HepG2 (cell line): ENCODE results near the gene ZDHHC14. TPM values are rescaled to one million over a fixed set of nuclear protein-coding genes. Genes with fewer than 3 reads are reported as not detected.
A peak's percentile ranks its signal among the peaks of the same experiment; 100 is the strongest.

ENCODE experiments used
- ATAC-seq: fragments of 200-7000 bp; cut with Tn5 transposase; 3 replicates; pipeline ENCODE4 v1.9.1; 2020; ENCODE audit warnings: mild to moderate bottlenecking, moderate library complexity
- BruUV-seq: library from RNA; stranded (reverse); fragments of 400-500 nt; replicated peaks from 2 replicates; lab custom pipeline; 2021; lab: Mats Ljungman, UMichigan
- CTCF ChIA-PET: fragments of 300-600 bp; formaldehyde crosslinking; extraction: SDS; loops from one replicate; lab custom pipeline; 2021; ENCODE audit warnings: low total read pairs, inconsistent platforms, low intra/inter-chr PET ratio; lab: Yijun Ruan, JAX
- POLR2A ChIA-PET: fragments of 350-600 bp; sonication (Branson Sonifier 250); formaldehyde crosslinking; loops from one replicate; lab custom pipeline; 2020; ENCODE audit warnings: antibody characterized with exemption, inconsistent platforms; lab: Yijun Ruan, JAX
- DNase-seq: peaks from one replicate; pipeline ENCODE4 v3.0.0-alpha.2; 2015; ENCODE audit warnings: low spot score
- FAIRE-seq: peaks from 3 replicates; lab custom pipeline; 2011; peaks lifted over from hg19 to GRCh38; lab: Jason Lieb, UNC
- H2AFZ ChIP-seq: one replicate; pipeline ENCODE4 v1.6.1; 2011; ENCODE audit warnings: low read length, inconsistent platforms
- H3K27ac ChIP-seq: fragments of 300-600 bp; 3 replicates; pipeline ENCODE4 v1.8.0; 2011; ENCODE audit warnings: mixed run types, mild to moderate bottlenecking, mixed read lengths, low read length, inconsistent platforms; ENCODE audit not compliant: insufficient read depth; ENCODE audit errors: extremely low read length
- H3K27me3 ChIP-seq, 2 experiments: fragments of 200-600 bp in 1 of 2; 2 replicates in 1 of 2; 3 replicates in 1 of 2; pipeline versions ENCODE4 v1.6.0 to v1.8.0; 2011; ENCODE audit warnings: low read length in 2 of 2, mild to moderate bottlenecking in 2 of 2, moderate library complexity in 2 of 2, inconsistent platforms in 1 of 2; ENCODE audit not compliant: insufficient read depth in 2 of 2, control insufficient read depth in 1 of 2
- H3K36me3 ChIP-seq, 2 experiments: fragments of 200-600 bp in 1 of 2; replicated peaks in 1 of 2; 2 replicates in 1 of 2; 3 replicates in 1 of 2; pipeline versions ENCODE4 v1.5.1 to v1.8.0; 2011; ENCODE audit warnings: low read length in 2 of 2, inconsistent platforms in 1 of 2; ENCODE audit not compliant: insufficient read depth in 2 of 2, control insufficient read depth in 1 of 2
- H3K4me1 ChIP-seq: 2 replicates; pipeline ENCODE4 v1.5.1; 2012; ENCODE audit warnings: low read length, inconsistent platforms; ENCODE audit not compliant: insufficient read depth
- H3K4me2 ChIP-seq: 2 replicates; pipeline ENCODE4 v1.6.0; 2011; ENCODE audit warnings: low read depth, low read length, inconsistent platforms
- H3K4me3 ChIP-seq, 3 experiments: fragments of 200-600 bp in 1 of 3; sonication (generic), shearing (Covaris generic) in 1 of 3; replicated peaks in 1 of 3; 2 replicates each; pipeline ENCODE4 v1.5.1; 2011 to 2016; ENCODE audit warnings: low read length in 3 of 3, inconsistent platforms in 2 of 3, low read depth in 2 of 3, mild to moderate bottlenecking in 2 of 3, control low read depth in 1 of 3, mixed read lengths in 1 of 3; ENCODE audit not compliant: insufficient read depth in 1 of 3
- H3K79me2 ChIP-seq: one replicate; pipeline ENCODE4 v1.6.1; 2011; ENCODE audit warnings: low read length, inconsistent platforms; ENCODE audit not compliant: insufficient read depth
- H3K9ac ChIP-seq: 2 replicates; pipeline ENCODE4 v1.6.0; 2011; ENCODE audit warnings: mild to moderate bottlenecking, low read depth, low read length, inconsistent platforms; ENCODE audit not compliant: insufficient read depth
- H3K9me3 ChIP-seq: 2 replicates; pipeline ENCODE4 v1.5.1; 2012; ENCODE audit warnings: mild to moderate bottlenecking, low read length
- H4K20me1 ChIP-seq: 2 replicates; pipeline ENCODE4 v1.6.0; 2011; ENCODE audit warnings: inconsistent platforms, mild to moderate bottlenecking, low read length, moderate library complexity; ENCODE audit not compliant: insufficient read depth
- CTCF ChIP-seq: sonication (generic); formaldehyde crosslinking; IDR thresholded peaks from 2 replicates; pipeline ENCODE4 v1.5.0; 2020; ENCODE audit warnings: mild to moderate bottlenecking, missing genetic modification reagents, moderate library complexity
- GLI4 ChIP-seq: sonication (generic); formaldehyde crosslinking; IDR thresholded peaks from 2 replicates; pipeline ENCODE4 v1.5.1; 2020; ENCODE audit warnings: missing genetic modification reagents, mild to moderate bottlenecking, moderate library complexity, borderline replicate concordance
- KAT7 ChIP-seq: IDR thresholded peaks from 2 replicates; pipeline ENCODE4 v1.6.1; 2018; ENCODE audit warnings: borderline replicate concordance, missing compliant biosample characterization
- KDM4B ChIP-seq: sonication (generic); formaldehyde crosslinking; IDR thresholded peaks from 2 replicates; pipeline ENCODE4 v1.4.0; 2020; ENCODE audit warnings: missing genetic modification reagents
- KLF12 ChIP-seq: sonication (generic); formaldehyde crosslinking; IDR thresholded peaks from 2 replicates; pipeline ENCODE4 v1.4.0; 2020; ENCODE audit warnings: missing genetic modification reagents, borderline replicate concordance
- PHF5A ChIP-seq: IDR thresholded peaks from one replicate; pipeline ENCODE4 v1.6.1; 2018; ENCODE audit warnings: low read depth, missing genetic modification reagents; ENCODE audit not compliant: unreplicated experiment
- PREB ChIP-seq: sonication (generic); formaldehyde crosslinking; IDR thresholded peaks from 2 replicates; pipeline ENCODE4 v1.4.0; 2020; ENCODE audit warnings: missing genetic modification reagents
- RNF2 ChIP-seq: fragments of 450-650 bp; conservative IDR thresholded peaks from 2 replicates; pipeline ENCODE4 v1.6.1; 2016; ENCODE audit warnings: low read depth
- RXRA ChIP-seq: sonication (generic); formaldehyde crosslinking; IDR thresholded peaks from 2 replicates; pipeline ENCODE4 v1.5.1; 2020; ENCODE audit warnings: missing genetic modification reagents
- ZNF12 ChIP-seq: sonication (generic); formaldehyde crosslinking; IDR thresholded peaks from 2 replicates; pipeline ENCODE4 v1.5.0; 2020; ENCODE audit warnings: missing genetic modification reagents
- ZNF549 ChIP-seq: sonication (generic); formaldehyde crosslinking; IDR thresholded peaks from 2 replicates; pipeline ENCODE4 v1.5.0; 2020; ENCODE audit warnings: missing genetic modification reagents
- ZNF598 ChIP-seq: sonication (generic); formaldehyde crosslinking; IDR thresholded peaks from 2 replicates; pipeline ENCODE4 v1.5.1; 2020; ENCODE audit warnings: mild to moderate bottlenecking, missing genetic modification reagents, borderline replicate concordance
- ZNF609 ChIP-seq: sonication (generic); formaldehyde crosslinking; IDR thresholded peaks from 2 replicates; pipeline ENCODE4 v1.4.0; 2020; ENCODE audit warnings: mild to moderate bottlenecking, missing genetic modification reagents, borderline replicate concordance
- ZNF614 ChIP-seq: IDR thresholded peaks from 2 replicates; pipeline ENCODE4 v1.6.1; 2018; ENCODE audit warnings: missing biosample characterization, missing genetic modification reagents, inconsistent platforms, borderline replicate concordance
- ZNF678 ChIP-seq: sonication (generic); formaldehyde crosslinking; IDR thresholded peaks from 2 replicates; pipeline ENCODE4 v1.4.0; 2020; ENCODE audit warnings: mild to moderate bottlenecking, missing genetic modification reagents
- ZNF768 ChIP-seq: sonication (generic); formaldehyde crosslinking; IDR thresholded peaks from 2 replicates; pipeline ENCODE4 v1.4.0; 2020; ENCODE audit warnings: missing genetic modification reagents
- ZNF891 ChIP-seq: sonication (generic); formaldehyde crosslinking; IDR thresholded peaks from 2 replicates; pipeline ENCODE4 v1.5.0; 2020; ENCODE audit warnings: mild to moderate bottlenecking, missing genetic modification reagents
- WGBS: methylation state at CpG from one replicate; pipeline ENCODE4 v1.1.6; 2017; ENCODE audit warnings: low lambda C conversion rate; 5-methylcytosine and 5-hydroxymethylcytosine counted together
- in situ Hi-C: cut with HindIII; loops from 2 replicates; pipeline ENCODE4 v1.10.0; 2017; ENCODE audit warnings: low pct_unique_long_range_greater_than_20kb; ENCODE audit not compliant: extremely low pct_ligation_motif_present
- intact Hi-C: fragments of 100-400 bp; cut with micrococcal nuclease; formaldehyde crosslinking; loops from one replicate; pipeline ENCODE4 v1.10.0; 2022; ENCODE audit not compliant: unreplicated experiment
- polyA plus RNA-seq, 8 experiments: library from polyadenylated mRNA; depleted of rRNA in 3 of 8; stranded (reverse) in 7 of 8; unstranded in 1 of 8; fragments of >200 nt; fragmentation: Illumina TruSeq in 4 of 8; extraction: Trizol in 4 of 8; gene quantifications; 2 replicates each; pipeline versions ENCODE4 v1.2.1 to v1.2.3, GENCODE V29; 2011 to 2016; ENCODE audit warnings: low read depth in 4 of 8, missing spikeins in 1 of 8, mixed read lengths in 1 of 8; ENCODE audit not compliant: insufficient read depth in 1 of 8
- total RNA-seq, 5 experiments: library from RNA; depleted of rRNA; stranded (reverse); fragments of >200 nt; fragmentation: Illumina TruSeq; extraction: Trizol; gene quantifications; 2 replicates each; pipeline ENCODE4 v1.2.3, GENCODE V29; 2016; ENCODE audit warnings: low read depth in 1 of 5

ZDHHC14 gene
- total and polyA plus RNA-seq, 2 of the 13 experiments (the other 11 are each of a cell fraction or from before 2014, with no cell fraction given) = 3.7 to 9.5 TPM

- no peak overlapping the region for H3K4me3 ChIP-seq
- WGBS = 97% methylated on average over 3 of the region's 3 CpGs
- intact Hi-C loops (loop anchor here (1.0 to 5.0 kb wide), 2 partner anchors 19 to 51 kb away; partner anchors contain the start of gene ZDHHC14), in situ Hi-C loops (no loop called here)
- H4K20me1 ChIP-seq = no peaks in the 10 kb centered on the region
- ATAC-seq (no peak), FAIRE-seq (peak; percentile 32), DNase-seq (no peak)
- no peak overlapping the region for H3K4me2 ChIP-seq
- H3K79me2 ChIP-seq = no peaks in the 10 kb centered on the region
- no TSS peak for BruUV-seq
- peaks cover 29% of the 10 kb centered on the region for H3K4me1 ChIP-seq
- H3K36me3 ChIP-seq = no peaks in the 10 kb centered on the region
- H2AFZ ChIP-seq = no peak overlapping the region
- TF ChIP-seq RXRA (CRISPR knock-in tag) (no peak), GLI4 (no peak), CTCF (no peak), KAT7 (no peak), KLF12 (no peak), ZNF768 (CRISPR knock-in tag) (no peak), ZNF891 (CRISPR knock-in tag) (no peak), ZNF598 (no peak), ZNF614 (CRISPR knock-in tag) (no peak), PHF5A (no peak), ZNF12 (CRISPR knock-in tag) (no peak), PREB (CRISPR knock-in tag) (no peak), RNF2 (no peak), ZNF549 (CRISPR knock-in tag) (no peak), ZNF609 (CRISPR knock-in tag) (no peak), KDM4B (CRISPR knock-in tag) (no peak), ZNF678 (CRISPR knock-in tag) (no peak)
- H3K27me3 ChIP-seq = no peaks in the 10 kb centered on the region
- H3K27ac ChIP-seq = no peak overlapping the region
- no peak overlapping the region for H3K9ac ChIP-seq
- POLR2A ChIA-PET = interaction anchor here (2.0 to 2.1 kb wide), 2 partner anchors 9 to 97 kb away, joined by 11 to 13 read pairs; no protein-coding TSS in a partner anchor
- H3K9me3 ChIP-seq = no peaks in the 10 kb centered on the region
- CTCF ChIA-PET = no interaction called here
Observed at GRCh38 chr6:157433678-157434081, 52.7 kb downstream of the ZDHHC14 start.
